ENCODE results near the gene RASA3.

Gene RASA3

DNA sequence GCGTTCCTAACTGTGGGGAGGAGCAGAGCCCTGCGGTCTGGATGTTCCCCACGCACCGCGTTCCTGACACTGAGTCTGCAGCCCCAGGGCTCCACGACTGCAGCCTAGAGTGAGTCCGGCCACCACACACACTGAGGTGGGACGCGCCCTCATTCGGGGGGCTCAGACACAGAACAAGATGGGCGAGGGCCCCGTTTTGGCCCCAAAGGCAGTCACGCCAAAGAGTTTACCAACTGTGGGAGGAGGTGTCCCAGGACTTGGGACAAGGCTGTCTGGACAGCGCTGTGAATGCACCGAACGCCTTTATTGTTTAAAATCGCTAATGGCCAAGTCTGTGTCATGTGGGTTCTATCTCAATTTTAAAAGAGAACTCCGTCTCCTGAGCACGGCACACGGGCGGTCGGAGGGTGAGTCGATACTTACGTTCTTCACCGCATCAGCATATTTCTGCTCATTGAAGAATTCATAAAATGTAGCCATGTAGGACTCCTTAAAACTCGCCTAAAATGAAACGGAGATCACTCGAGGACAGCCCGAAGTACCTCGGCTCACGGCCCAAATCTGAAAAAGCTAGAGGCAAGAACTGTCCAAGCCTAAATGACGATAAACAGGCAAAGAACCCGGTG lies 123.3 kb downstream of the RASA3 start:
- no peak for DNase-seq (ENCODE audit: low read depth, low spot score)

GRCh38 chr13:114007566-114007965 lies 124.9 kb downstream of the RASA3 start:
- DNase-seq (ENCODE audit: low read depth, low spot score) = no peak

DNA sequence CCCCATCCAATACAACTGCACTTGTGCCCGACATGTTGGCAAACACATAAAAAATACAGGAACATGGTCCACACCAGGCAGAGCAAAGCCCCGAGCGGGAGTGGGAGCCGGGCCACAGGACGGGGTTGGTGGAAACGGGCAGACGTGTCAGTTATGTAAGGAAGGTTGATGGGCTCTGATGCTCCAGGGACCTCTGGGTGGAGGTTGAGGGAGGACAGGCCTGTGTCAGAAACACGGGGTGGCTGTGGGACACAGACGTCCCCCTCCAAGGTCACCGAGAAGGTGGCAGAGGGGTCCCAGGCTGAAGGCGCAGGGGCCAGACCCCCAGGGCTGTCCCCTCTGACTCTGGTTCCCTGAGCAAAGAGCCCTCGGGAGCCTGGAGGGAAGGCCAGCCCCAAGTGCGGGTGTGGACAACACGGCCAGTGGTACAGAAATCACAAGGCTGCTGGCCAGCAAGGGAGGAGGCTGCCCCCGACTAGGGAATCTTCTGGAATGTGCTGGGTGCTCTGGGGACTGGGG lies 127.2 kb downstream of the RASA3 start:
- DNase-seq (ENCODE audit: low read depth, low spot score) = no peak

DNA sequence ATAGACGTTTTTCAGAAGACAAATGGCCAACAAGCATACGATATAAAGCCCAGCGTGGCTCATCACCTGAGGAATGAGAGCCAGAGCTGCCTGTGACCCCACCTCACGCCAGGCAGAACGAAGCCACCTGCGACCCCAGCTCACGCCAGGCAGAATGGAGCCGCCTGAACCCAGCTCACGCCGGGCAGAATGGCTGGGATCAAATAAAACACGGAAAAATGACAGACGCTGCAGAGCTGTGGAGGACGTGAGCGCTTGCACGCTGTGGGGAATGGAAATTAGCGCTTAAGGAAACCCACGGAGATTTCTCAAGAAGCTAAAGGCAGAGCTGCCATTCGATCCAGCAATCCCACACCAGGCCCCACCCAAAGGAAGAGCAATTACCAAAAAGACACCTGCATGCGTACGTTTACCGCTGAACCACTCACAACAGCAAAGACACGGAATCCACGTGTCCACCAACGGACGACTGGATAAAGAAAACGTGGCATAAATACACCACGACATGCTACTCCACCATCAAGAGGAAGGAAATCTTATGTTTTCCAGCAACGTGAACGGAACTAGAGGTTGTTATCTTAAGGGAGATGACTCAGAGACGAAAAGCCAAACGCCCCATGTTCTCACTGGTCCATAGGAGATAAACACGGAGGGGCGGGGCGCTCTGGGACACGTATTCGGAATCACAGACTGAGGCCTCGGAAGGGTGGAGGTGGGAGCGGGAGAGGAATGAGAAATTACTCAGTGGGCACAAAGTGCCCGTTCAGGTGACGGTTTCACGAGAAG lies 127.8 kb downstream of the RASA3 start:
- DNase-seq (ENCODE audit: low read depth, low spot score) = no peak

GRCh38 chr13:114002771-114003321 lies 129.6 kb downstream of the RASA3 start:
- no peak for DNase-seq (ENCODE audit: low read depth, low spot score)

DNA sequence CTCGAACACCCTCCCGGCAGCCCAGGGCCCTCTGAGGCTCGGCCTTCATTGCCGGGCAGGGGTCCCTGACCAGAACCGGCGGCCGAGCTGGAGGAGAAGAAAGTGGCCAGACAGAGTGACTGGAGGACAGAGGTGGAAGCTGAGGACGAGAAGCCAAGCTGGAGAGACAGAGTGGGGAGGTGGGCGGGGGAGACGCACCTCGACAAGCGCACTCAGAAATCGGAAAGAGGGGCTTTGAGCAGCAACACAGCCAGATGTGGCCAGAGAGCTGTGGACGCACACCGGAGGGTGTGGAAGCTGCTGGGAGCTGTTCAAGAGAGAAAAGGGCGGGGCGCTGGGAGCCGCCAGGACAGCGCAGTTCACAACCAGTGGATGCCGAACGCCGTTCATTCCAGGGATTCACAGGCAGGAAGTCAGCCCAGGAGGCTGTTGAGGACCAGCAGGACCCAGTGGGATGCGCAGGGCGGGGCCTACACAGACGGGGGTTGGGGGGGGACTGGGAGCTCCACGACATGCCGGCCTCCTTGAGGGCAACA lies 130.3 kb downstream of the RASA3 start:
- DNase-seq (ENCODE audit: low read depth, low spot score) = no peak

DNA sequence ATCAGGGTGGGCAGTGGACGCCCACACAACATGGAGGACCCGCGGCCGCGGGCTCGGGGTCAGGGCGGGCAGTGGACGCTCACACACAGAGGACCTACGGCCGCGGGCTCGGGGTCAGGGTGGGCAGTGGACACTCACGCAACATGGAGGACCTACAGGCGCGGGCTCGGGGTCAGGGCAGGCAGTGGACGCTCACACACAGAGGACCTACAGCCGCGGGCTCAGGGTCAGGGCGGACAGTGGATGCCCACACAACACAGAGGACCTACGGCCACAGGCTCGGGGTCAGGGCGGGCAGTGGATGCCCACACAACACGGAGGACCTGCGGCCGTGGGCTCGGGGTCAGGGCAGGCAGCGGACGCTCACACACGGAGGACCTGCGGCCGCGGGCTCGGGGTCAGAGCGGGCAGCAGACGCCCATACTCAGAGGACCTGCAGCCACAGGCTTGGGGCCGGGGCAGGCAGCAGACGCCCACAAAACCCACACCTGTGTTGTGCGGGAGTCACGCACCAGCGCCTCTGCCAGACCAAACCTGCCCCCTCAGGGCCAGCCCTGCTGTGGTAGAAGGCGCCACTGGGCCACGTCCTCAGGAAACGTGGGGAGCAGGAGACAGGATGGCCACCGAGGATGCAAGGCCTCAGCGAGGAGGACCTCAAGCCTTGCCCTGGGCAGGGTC lies 131.0 kb downstream of the RASA3 start:
- DNase-seq (ENCODE audit: low read depth, low spot score) = no peak

- DNase-seq (ENCODE audit: low read depth, low spot score) = no peak
Observed at GRCh38 chr13:114000151-114001040, 132.0 kb downstream of the RASA3 start.

GRCh38 chr13:113999618-113999910 lies 132.9 kb downstream of the RASA3 start:
- no peak for DNase-seq (ENCODE audit: low read depth, low spot score)

DNA sequence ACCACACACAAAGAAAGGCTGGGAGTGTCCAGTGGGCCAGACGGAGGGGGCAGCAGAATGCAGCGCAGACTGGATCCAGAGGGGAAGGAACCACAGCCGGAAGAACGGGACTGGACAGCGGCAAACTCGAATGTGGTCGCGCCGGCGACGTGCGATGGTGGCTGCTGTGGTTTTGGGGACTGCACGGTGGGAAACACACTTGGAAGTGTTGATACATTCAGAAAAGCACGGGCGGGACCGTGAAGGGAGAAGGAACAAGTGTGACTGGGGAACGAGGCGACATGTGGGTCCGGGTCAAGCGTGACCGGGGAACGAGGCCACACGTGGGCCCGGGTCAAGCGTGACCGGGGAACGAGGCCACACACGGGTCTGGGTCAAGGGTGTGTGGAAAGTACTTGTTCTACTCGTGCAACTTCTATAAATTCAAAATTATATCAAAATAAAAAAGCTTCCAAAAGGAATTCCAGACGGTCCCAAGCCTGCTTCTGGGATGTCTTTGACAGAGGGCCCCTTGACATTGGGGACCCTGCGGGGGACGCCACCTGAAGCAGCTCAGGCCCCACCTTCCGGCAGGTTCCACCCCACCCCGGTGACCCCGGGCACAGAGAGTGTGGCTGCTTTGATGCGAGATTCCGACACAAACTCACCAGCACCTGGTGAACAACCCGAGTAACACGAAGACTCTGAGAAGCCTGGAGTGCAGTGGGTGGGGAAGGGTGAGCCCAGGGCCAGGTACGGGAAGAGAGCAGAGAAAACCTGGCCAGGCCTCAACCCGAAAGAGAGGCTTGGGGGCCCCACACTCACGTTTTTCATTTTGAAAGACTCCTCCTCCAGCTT lies 133.4 kb downstream of the RASA3 start:
- DNase-seq (ENCODE audit: low read depth, low spot score) = no peak

DNA sequence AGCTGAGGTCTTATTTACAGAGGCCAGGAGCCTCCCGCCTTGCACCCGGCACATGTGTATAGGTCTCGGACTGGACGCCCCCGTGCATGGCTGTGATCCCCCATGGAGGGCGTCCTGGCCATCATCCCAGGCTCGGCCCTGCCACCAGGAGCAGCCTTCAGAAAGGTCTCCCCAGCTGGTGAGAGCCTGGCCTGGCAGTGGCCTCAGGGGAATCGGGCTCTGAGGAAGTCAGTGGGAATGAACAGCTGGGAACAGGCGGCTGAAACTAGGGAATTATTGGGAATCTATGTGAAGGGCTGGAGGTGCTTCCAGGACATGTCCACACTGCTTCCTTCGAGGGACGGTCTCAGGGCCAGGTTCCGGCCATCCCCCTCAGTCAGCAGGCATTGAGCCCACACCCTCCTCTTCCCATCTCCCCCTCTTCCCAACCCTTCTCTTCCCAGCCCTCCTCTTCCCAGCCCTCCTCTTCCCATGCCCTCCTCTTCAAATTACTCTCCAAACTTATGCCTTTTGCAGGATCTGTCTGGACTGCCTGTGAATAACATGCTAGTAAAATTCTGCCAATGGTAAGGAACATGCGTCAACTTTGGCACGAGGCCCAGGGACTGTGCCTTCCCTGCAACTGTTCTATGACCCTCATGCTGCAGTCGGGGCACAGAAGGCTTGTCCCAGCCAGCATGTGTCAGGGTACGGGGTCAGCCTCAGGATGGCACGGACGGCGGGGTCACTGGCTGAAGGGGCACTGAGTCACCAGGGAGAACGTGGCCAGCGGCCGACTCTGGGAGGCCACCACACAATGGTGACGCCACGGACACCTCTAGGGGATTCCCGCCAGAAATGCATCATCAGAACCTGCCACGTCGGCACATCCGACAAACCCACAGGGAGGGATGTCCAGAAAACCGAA lies 134.3 kb downstream of the RASA3 start:
- no peak for DNase-seq (ENCODE audit: low read depth, low spot score)

GRCh38 chr13:113996912-113997745 lies 135.3 kb downstream of the RASA3 start:
- no peak for DNase-seq (ENCODE audit: low read depth, low spot score)

GRCh38 chr13:113996081-113996911 lies 136.1 kb downstream of the RASA3 start:
- no peak for DNase-seq (ENCODE audit: low read depth, low spot score)

- no peak for DNase-seq (ENCODE audit: low read depth, low spot score)
Observed at GRCh38 chr13:113995051-113995601, 137.3 kb downstream of the RASA3 start.

DNA sequence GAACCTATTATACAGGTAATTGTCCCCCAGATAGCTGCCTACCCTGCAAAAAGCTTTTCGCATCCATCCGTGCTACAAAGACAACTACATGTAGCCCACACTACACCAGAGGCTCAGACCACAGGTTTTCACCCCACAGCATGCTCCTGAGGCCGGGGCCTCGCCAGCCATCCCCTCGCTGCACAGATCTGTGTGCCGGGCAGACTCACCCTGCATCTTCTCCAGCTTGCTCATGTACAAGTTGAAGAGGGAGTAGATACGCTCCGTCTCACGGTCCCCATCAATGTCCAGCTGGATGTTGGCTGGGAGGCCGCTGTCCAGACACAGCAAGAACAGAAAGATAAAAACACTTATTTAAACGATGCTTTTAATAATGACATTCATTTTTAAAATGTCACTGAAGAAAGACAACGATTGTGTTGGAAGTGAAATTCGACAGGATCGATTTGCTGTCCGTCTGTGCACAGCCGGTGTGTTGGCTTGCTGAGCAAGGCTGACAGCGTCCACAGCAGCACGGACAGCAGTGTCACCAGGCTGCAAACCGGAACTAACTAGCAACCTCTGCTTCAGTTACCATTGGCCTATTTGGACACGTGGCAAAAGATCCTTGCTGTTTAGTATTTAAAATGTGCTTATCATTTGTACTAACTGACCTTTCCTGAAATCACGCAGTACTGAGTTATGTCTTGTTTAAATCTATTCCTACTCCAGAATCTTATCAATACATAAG lies 140.0 kb downstream of the RASA3 start:
- no peak for DNase-seq (ENCODE audit: low read depth, low spot score)

- no peak for DNase-seq (ENCODE audit: low read depth, low spot score)
Observed at GRCh38 chr13:113991676-113992179, 140.7 kb downstream of the RASA3 start.
